Thoracic aorta (tissue), 2 donors: Measurements from ENCODE around the gene CTF1. TPM values are rescaled to one million over a fixed set of nuclear protein-coding genes. Genes with fewer than 3 reads are reported as not detected.
"Not testable (repeated sequence)": the region's sequence is repeated elsewhere in the genome, so short reads cannot be mapped to it uniquely, and the experiment has no call there.

Source experiments
- ATAC-seq: fragments of 150-250 bp; one replicate; pipeline ENCODE4 v1.8.0; 2017; ENCODE audit warnings: low read depth; ENCODE audit not compliant: insufficient number of reproducible peaks, low FRiP score
- DNase-seq: peaks from one replicate; pipeline ENCODE4 v3.0.0-alpha.2; 2020; ENCODE audit warnings: low spot score
- H3K27ac ChIP-seq, 2 donors: fragments of 200-600 bp; sonication (generic); 1 replicate in 1 of 2; 2 replicates in 1 of 2; pipeline ENCODE4 v1.5.1; 2016; ENCODE audit warnings: mild to moderate bottlenecking in 2 of 2, moderate library complexity in 2 of 2
- H3K27me3 ChIP-seq: fragments of 200-600 bp; sonication (generic); replicated peaks from 2 replicates; pipeline ENCODE4 v1.6.0; 2016; ENCODE audit warnings: mild to moderate bottlenecking; ENCODE audit not compliant: insufficient read depth
- H3K36me3 ChIP-seq: fragments of 200-600 bp; sonication (generic); one replicate; pipeline ENCODE4 v1.5.1; 2016
- H3K4me1 ChIP-seq, 2 donors: fragments of 200-600 bp; sonication (generic); 1 replicate in 1 of 2; 2 replicates in 1 of 2; pipeline versions ENCODE4 v1.5.1 to v1.6.0; 2016; ENCODE audit warnings: low read depth in 2 of 2, mild to moderate bottlenecking in 1 of 2; ENCODE audit not compliant: control insufficient read depth in 1 of 2
- H3K4me3 ChIP-seq: fragments of 200-600 bp; sonication (generic); 2 replicates; pipeline ENCODE4 v1.5.1; 2016; ENCODE audit warnings: mild to moderate bottlenecking
- H3K9me3 ChIP-seq: fragments of 200-600 bp; sonication (generic); 2 replicates; pipeline ENCODE4 v1.5.1; 2016
- total RNA-seq, 2 donors: library from RNA; depleted of rRNA; stranded (reverse); fragments of >200 nt; gene quantifications; one replicate each; pipeline versions ENCODE4 v1.1.0 to v1.2.3, GENCODE V29; 2016
- TF ChIP-seq, protein P1 (sequence below): fragments of 200-600 bp; sonication (generic); IDR thresholded peaks from one replicate; pipeline ENCODE4 v1.5.1; 2019; ENCODE audit warnings: antibody characterized with exemption

CTF1 gene
- total RNA-seq, 2 donors from 2014 or later: 3.8 TPM

DNA sequence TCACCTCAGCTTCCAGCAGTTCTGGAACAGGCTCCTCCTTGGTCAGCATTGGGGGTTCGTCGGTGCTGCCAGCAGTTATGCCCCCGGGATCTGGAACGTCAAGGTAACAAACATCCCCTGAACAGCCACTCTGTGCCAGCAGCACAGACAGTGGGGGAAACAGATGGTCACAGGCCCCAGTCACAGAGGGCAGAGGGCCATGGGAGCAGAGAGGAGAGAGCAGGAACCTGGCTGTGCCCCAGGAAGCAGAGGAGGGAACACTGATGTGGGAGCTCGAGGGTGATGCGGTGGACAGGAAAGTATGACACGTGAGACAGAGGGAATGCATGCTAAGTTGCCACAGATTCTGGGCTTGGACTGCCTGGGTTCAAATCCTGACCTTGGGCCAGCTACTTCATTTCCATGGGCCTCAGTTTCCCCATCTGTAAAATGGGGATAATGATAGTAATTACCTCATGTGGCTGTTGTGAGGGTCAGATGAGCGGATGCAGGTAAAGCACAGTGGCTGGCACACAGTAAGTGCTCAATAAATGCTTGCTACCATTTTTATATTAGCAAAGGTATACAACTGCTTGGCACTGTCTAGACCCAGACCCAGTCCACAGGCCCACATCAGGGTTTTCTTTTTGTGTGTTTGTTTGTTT lies 7.4 kb upstream of the CTF1 start:
- peaks cover 27% of the 10 kb centered on the region for H3K36me3 ChIP-seq
- H3K4me3 ChIP-seq: no peak overlapping the region
- TF ChIP-seq, protein P1, sequence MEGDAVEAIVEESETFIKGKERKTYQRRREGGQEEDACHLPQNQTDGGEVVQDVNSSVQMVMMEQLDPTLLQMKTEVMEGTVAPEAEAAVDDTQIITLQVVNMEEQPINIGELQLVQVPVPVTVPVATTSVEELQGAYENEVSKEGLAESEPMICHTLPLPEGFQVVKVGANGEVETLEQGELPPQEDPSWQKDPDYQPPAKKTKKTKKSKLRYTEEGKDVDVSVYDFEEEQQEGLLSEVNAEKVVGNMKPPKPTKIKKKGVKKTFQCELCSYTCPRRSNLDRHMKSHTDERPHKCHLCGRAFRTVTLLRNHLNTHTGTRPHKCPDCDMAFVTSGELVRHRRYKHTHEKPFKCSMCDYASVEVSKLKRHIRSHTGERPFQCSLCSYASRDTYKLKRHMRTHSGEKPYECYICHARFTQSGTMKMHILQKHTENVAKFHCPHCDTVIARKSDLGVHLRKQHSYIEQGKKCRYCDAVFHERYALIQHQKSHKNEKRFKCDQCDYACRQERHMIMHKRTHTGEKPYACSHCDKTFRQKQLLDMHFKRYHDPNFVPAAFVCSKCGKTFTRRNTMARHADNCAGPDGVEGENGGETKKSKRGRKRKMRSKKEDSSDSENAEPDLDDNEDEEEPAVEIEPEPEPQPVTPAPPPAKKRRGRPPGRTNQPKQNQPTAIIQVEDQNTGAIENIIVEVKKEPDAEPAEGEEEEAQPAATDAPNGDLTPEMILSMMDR: no peak
- peaks cover 6 to 13% of the 10 kb centered on the region in 2 donors for H3K4me1 ChIP-seq
- H3K9me3 ChIP-seq: no peaks in the 10 kb centered on the region
- H3K27ac ChIP-seq: no peak overlapping the region
- H3K27me3 ChIP-seq: no peaks in the 10 kb centered on the region
- ATAC-seq: no peak
- DNase-seq: no peak

DNA sequence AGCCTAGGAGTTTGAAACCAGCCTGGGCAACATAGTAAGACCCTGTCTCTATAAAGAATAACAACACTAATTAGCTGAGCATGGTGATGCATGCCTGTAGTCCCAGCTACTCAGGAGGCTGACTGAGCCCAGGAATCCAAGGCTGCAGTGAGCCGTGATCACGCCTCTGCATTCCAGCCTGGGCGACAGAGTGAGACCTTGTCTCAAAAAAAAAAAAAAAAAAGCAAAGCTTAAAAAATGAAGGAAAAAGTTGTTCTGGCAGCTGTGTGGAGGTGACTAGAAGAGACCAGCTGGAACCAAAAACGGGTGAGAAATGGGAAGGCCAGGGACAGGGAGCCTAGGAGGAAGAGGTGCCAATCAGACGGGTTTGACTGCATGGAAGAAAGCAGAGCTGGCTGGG lies 6.7 kb upstream of the CTF1 start:
- Histone ChIP-seq H3K27ac (no peak overlapping the region), H3K36me3 (peaks cover 27% of the 10 kb centered on the region), H3K27me3 (no peaks in the 10 kb centered on the region), H3K4me1 (peaks cover 8 to 19% of the 10 kb centered on the region in 2 donors), H3K9me3 (no peaks in the 10 kb centered on the region), H3K4me3 (no peak overlapping the region)
- ATAC-seq: no peak
- TF ChIP-seq, protein P1: no peak
- DNase-seq: no peak

DNA sequence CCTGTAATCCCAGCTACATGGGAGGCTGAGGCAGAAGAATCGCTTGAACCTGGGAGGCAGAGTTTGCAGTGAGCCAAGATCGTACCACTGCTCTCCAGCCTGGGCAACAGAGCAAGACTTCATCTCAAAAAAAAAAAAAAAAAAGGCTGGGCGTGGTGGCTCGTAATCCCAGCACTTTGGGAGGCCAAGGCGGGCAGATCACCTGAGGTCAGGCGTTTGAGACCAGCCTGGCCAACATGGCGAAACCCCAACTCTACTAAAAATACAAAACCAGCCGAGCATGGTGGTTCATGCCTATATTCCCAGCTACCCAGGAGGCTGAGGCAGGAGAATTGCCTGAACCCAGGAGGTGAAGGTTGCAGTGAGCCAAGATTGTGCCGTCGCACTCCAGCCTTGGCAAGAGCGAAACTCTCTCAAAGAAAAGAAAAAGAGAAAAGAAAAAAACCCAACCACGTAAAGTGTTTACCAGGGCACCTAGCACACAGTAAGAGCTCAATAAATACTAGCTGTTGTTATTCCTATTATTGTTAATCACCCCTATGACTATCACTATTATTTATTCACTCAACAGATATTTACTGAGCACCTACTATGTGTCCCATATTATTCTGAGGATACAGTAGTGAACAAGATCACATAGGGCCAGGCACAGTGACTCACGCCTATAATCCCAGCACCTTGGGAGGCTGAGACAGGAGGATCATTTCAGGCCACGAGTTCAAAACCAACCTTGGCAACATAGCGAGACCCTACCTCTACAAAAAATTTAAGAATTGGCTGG lies 5.2 kb upstream of the CTF1 start:
- not testable (repeated sequence) for ATAC-seq, H3K9me3 ChIP-seq, H3K27ac ChIP-seq, H3K4me3 ChIP-seq, H3K27me3 ChIP-seq, DNase-seq
- Histone ChIP-seq H3K36me3 (peaks cover 26% of the 10 kb centered on the region), H3K4me1 (peaks cover 13 to 34% of the 10 kb centered on the region in 2 donors)

DNA sequence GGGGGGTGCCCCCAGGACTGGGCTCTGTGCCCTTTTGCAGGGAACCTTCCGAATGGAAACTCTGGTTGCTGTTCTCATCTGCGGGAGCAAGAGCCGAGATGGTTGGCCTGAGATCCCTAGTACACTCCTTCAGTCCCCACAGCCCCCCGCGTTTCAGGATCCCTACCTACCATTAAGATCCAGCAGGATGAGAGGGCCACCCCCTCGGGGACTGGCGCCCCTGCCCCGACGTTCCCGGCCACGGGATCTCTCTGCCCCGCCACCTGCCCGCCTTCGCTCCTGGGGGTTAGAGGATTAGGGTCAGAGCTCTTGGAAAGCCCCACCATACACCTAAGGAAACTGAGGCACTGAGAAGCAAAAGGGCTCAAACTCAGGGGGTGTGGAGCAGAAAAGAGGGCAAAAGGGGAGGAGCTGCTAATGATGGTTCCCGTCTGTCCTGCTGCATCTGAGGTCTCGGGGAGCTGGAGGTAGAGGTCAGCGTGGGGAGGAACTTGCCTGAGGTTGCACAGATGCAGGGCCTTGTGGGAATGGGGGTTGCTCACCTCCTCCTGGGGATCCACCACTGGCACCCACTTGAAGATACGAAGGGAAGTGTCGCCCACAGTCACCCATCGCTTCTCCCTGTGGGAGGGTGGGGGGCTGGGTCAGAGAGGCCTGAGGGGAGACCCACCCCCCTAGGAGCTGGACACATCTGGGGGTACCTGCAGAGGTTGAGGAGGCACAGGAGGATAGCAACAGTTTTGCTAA lies 3.6 kb upstream of the CTF1 start:
- Histone ChIP-seq H3K4me1 (peaks cover 13 to 41% of the 10 kb centered on the region in 2 donors), H3K36me3 (peaks cover 17% of the 10 kb centered on the region), H3K27me3 (no peaks in the 10 kb centered on the region), H3K9me3 (no peaks in the 10 kb centered on the region), H3K27ac (peak overlapping the region; percentile 90 to 100), H3K4me3 (peak overlapping the region; percentile 93)
- no peak for ATAC-seq
- TF ChIP-seq, protein P1: no peak
- DNase-seq: no peak

DNA sequence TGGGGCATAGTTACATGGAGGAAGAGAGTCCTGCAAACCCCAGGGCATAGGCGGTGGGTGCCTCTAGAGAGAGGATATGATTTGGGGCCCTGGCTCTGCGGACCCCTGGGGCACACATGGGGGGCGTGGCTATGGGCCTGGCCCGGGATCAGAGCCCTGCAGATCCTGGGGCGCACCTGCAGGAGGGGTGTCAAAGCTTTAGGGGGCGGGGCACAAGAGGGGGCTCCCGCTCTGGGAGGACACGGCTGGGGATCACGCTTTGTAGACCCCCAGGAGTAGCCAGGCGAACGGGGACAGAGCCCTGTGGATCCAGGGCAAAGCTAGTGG lies 3.0 kb upstream of the CTF1 start:
- TF ChIP-seq, protein P1: no peak
- H3K4me3 ChIP-seq: peak overlapping the region; percentile 93
- H3K36me3 ChIP-seq: peaks cover 15% of the 10 kb centered on the region
- H3K27ac ChIP-seq: peak overlapping the region; percentile 90 to 100
- ATAC-seq (no peak), DNase-seq (no peak)
- H3K4me1 ChIP-seq: peaks cover 13 to 41% of the 10 kb centered on the region in 2 donors
- H3K9me3 ChIP-seq: no peaks in the 10 kb centered on the region
- no peaks in the 10 kb centered on the region for H3K27me3 ChIP-seq
